Measurements from ENCODE around the gene TAPBPL.
A peak's percentile ranks its signal among the peaks of the same experiment; 100 is the strongest.
"Not testable (repeated sequence)": the region's sequence is repeated elsewhere in the genome, so short reads cannot be mapped to it uniquely, and the experiment has no call there.

TAPBPL gene

GRCh38 chr12:6451348-6452244, at the start of gene TAPBPL:
Gene TAPBPL (plus strand): TSS chr12:6452042. CDS start chr12:6452249, 207 bp downstream.
- peak; percentile 72 to 86 (median 83) for DNase-seq

- no peak for DNase-seq
Measured at GRCh38 chr12:6404390-6404789, 47.5 kb upstream of the TAPBPL start.

- DNase-seq, result no peak
Measured at GRCh38 chr12:6405963-6406362, 45.9 kb upstream of the TAPBPL start.

GRCh38 chr12:6407236-6407954, 44.4 kb upstream of the TAPBPL start:
- no peak for DNase-seq

- DNase-seq, result no peak
Measured at GRCh38 chr12:6416596-6416995, 35.2 kb upstream of the TAPBPL start.

GRCh38 chr12:6418796-6419195, 33.0 kb upstream of the TAPBPL start:
- DNase-seq, result no peak

- no peak for DNase-seq
Measured at GRCh38 chr12:6420364-6420763, 31.5 kb upstream of the TAPBPL start.

GRCh38 chr12:6423267-6424007, 28.4 kb upstream of the TAPBPL start:
- DNase-seq, result peak; percentile 58 to 87 (median 72)

GRCh38 chr12:6424008-6424347, 27.9 kb upstream of the TAPBPL start:
- DNase-seq, result no peak

- no peak for DNase-seq
Measured at GRCh38 chr12:6424866-6425265, 27.0 kb upstream of the TAPBPL start.

GRCh38 chr12:6425590-6426531, 26.0 kb upstream of the TAPBPL start:
- DNase-seq, result peak in 2 of 6 experiments; percentile 19 to 38

GRCh38 chr12:6426882-6427671, 24.8 kb upstream of the TAPBPL start:
- peak; percentile 65 to 85 (median 78) for DNase-seq

- not testable (repeated sequence) for DNase-seq
Measured at GRCh38 chr12:6427796-6428195, 24.0 kb upstream of the TAPBPL start.

- DNase-seq, result no peak
Measured at GRCh38 chr12:6428326-6428725, 23.5 kb upstream of the TAPBPL start.

- no peak for DNase-seq
Measured at GRCh38 chr12:6430124-6430989, 21.5 kb upstream of the TAPBPL start.

GRCh38 chr12:6432991-6433390, 18.9 kb upstream of the TAPBPL start:
- DNase-seq, result peak in 1 of 6 experiments; percentile 34

GRCh38 chr12:6434205-6435140, 17.4 kb upstream of the TAPBPL start:
- peak in 5 of 6 experiments; percentile 22 to 57 (median 40) for DNase-seq

GRCh38 chr12:6435961-6436715, 15.7 kb upstream of the TAPBPL start:
- DNase-seq, result no peak
